NCI-H187 treated with DMSO at 0.1 percent for 48 hours (cell line): ENCODE results near the gene PIRT.
"Not testable (repeated sequence)": the region's sequence is repeated elsewhere in the genome, so short reads cannot be mapped to it uniquely, and the experiment has no call there.

ENCODE experiments used
- DNase-seq: peaks from one replicate; lab custom pipeline; 2025; lab: John Stamatoyannopoulos, UW

PIRT gene

GRCh38 chr17:10837921-10838320, at the start of gene PIRT:
Gene PIRT, minus strand, starts transcription at chr17:10838087. Its CDS starts 12,442 bp downstream, at chr17:10825645.
- no peak for DNase-seq

DNA sequence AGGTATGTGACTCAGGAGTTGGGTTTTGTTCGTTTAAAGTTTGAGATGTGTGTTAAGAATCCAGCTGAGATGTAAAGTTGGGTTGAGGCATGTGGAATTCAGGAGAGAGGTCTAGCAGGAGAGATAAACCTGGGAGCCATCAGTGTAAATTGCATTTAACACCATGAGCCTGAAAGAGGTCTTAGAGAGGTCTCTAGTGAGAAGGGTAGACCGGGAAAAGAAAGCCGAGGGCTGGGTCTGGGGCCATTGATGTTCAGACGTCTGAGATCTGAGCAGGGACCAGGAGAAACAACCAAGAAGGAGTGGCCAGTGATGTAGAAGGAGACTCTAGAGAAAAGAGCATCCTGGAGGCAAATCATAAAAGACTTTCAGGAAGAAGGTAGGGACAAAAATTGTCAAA, 44.1 kb upstream of the PIRT start:
- DNase-seq, result no peak

DNA sequence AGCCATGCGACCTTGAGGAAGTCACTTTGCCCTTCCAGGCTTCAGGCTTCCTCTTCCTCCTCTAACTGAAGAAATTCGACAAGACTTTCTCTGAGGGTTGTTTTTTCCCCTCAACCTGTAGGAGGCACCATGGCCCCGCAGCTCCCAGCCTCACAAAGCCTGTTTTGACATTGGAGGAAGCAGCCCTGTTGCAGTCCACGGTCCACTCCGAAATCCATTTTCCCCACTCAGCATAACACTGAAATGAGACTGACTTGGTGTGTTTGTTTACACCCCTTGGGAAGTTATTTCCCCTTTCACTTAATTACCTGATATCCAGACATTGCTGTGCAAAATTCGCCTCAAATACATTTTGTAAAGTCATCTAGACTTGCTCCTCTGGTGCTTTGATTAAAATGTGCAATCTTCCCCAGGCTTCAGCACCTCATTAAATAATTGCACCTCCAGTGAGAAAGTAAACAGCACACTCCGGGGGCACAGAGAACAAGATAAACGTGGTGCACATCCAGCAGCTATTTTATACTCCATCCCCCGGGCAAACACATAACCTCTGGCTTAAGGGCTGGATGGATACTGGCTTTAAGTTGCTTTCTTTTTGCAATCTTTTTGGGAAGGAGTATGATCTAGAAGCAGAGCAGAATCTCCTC, 41.4 kb upstream of the PIRT start:
- no peak for DNase-seq

DNA sequence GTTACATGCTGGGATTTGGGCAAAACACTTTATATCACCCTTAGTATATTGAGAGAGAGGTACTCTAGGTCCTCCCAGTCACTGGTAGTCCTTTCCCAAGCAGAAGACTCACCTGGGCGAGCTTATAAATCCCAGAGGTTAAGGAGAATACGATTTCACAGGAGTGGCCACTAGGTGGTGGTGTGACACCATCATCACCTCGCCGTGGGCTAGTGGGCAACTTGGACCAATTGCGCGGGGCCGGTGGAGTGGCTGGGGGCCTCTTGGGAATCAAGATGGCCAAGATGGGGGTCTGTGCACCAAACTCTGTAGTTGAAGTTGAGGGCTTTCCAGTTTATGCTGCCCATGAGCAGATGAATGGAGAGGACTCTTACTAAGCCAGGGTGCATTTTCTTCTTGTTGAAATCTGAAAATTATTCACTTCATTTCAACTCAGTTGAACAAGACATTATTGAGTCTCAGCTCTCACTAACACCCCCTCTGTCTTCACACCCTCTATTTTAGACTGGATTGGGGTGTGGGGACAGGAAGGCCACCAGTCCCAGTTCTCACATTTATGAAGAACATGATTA, 38.2 kb upstream of the PIRT start:
- no peak for DNase-seq

- DNase-seq, result no peak
Observed at GRCh38 chr17:10875430-10875851, 37.6 kb upstream of the PIRT start.

- no peak for DNase-seq
Observed at GRCh38 chr17:10871914-10872313, 34.0 kb upstream of the PIRT start.

DNA sequence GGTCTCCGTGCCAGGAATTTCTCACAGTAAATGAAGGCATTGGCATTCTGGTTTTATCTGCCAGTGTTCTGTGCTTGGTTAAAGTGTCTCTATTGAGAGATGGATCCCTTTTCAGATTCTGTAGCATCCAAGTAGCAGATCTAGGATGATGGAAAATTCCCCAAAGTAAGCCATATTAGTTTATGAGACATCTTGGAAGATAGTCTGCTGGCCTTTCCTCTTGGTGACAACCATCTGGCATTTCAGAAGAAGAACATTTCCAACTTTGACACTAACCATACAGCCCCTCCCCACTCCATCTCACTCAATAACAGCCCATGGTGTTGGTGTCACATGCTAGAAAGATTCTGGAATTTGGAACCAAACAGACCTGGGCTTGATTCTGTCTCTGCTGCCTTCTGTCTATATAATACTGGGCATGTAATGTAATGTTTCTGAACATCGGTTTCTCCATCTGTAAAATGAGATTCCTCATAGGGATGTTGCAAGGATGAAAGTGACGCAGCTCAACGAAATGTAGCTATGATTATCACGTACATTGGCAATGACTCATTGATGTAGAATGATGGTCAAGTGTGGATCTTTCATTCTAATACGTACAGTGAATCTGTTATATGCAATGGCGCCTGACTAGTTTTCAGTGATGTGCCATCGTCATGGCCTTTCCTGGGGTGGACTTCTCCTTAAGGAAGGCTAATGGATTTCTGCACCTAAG, 32.6 kb upstream of the PIRT start:
- no peak for DNase-seq

DNA sequence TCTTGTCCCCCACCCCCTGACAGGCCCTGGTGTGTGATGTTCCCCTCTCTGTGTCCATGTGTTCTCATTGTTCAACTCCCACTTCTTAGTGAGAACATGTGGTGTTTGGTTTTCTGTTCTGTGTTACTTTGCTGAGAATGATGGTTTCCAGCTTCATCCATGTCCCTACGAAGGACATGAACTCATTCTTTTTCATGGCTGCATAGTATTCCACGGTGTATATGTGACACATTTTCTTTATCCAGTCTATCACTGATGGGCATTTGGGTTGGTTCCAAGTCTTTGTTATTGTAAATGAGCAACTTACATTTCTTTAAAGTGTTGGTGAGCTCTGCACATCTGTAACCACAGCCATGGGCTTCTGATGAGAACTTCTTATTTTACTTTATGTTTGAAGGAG, 30.9 kb upstream of the PIRT start:
- not testable (repeated sequence) for DNase-seq

GRCh38 chr17:10859051-10859450, 21.2 kb upstream of the PIRT start:
- no peak for DNase-seq

DNA sequence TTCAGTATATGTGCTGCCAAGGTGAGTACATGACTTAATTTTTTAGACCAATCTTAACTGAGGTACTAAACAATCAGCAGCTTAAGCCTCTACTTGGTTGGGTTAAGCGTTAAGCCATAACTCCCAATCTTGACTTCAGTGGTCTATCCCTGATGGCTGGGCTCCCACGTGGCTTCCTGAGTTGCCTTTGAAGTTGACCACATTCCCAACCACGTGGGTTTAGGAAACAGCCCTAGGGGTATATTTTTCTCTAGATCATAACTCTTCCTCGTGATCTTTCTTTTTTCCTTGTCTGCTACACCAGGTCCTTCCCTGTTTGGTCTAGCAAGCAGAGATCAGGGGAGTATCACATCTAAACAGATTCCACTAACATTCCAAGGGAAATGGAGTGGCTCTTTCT, 20.1 kb upstream of the PIRT start:
- DNase-seq, result no peak

- not testable (repeated sequence) for DNase-seq
Observed at GRCh38 chr17:10846636-10847035, 8.7 kb upstream of the PIRT start.

GRCh38 chr17:10845388-10845751, 7.5 kb upstream of the PIRT start:
- no peak for DNase-seq

DNA sequence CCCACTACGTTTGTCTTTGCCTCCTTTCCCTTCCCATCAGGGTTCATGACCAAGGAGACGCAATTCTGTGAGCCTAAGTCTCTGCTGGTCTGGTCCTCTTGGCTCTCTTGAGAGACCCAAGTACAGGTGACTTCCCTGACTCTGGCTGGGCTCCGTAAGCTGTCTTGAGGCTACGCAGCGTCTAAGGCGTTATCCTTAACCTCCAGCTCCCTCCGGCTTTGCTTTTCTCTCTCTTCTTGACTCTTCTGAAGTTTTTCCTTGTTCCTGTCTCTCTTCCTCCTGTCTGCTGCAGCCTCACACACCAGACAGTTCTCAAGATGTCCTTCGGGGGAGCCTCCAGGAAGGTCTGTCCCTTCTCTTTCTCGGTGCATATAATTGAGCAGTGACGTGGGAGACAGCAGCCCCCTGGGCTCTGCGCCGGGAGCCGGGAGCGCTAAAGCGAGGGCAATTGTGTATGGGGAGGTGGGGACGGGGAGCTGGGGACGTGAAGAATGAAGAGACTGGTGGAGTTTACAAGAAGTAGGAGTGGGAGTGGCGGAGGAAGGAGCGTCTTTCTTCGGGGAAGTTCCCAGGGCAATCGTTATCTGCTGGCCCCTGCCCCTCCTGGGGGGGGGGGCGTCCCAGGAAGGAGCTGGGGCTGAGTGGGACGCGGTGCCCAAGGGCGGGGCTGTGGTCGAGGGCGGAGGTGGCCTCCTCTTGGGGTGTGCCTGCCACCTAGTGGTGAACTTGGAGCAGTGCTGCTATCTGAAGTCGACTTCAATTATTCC, 6.9 kb upstream of the PIRT start:
- DNase-seq, result no peak

DNA sequence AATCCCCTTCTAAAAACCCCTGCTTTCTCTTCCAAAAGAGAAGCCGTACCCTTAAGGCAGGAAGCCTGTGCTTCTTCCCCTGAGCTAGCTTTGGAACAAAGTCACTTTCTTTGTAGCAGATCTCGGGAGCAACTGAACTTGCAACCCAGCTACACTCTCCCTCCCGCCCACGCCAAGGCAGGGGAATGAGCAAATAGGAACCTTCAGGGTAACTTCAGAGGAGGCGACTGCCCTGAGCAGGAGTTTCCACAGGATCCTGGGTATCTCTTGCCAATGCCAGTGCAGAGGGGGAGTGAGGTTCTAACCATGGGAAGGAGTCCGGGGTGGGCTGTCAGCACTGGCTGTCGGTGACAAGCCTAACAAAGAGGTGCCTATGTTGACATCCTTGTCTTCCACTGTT, 5.9 kb upstream of the PIRT start:
- no peak for DNase-seq

- no peak for DNase-seq
Observed at GRCh38 chr17:10842658-10843057, 4.8 kb upstream of the PIRT start.

DNA sequence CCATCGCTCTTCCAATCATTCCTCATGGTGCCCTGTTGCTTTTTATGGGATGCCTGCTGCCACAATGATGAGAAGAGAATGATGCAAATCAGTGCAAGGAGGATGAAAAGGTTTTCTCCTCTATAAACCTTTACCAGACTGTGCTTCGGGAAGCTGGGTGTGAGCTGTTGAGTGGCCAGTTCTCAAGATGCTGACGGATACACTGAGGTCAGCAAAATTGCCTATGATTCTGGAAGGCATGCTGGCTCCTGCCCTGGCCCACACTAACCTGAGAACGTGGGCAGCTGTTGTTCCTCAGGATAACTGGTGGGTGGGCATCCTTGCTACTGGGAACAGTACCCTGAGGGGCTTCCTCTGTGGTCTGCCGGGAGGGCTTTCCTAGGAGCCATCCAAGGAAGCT, 795 bp upstream of the PIRT start:
- DNase-seq, result no peak

DNA sequence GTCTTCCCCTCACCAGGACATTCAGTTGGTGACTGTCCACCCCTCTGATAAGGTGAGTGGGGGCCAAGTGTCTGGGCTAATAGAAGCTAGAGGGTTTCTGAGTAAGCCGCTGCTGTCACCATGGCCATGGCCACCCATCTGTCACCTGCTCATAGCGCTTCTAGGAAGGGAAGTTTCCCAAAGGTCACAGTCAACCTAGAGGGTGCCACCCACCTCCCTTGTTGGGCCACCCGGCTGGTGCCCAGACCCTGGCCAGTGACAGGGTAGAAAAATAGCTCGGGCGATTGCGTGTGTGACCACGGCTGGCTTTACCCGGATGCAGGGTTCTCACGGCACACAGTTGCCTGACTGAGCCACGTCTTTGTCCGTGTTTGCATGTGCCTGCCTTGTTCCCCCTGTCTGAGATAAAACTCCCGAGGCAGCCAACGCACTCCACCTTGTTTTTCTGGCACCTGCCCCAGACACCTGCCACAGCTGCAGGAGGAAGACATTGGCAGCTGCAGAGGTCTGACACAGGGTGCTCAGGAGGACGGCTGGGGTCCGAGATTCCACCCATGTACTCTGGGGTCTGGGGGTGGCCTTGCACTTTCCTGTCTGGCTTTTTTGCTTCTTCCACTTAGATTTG, 809 bp downstream of the PIRT start:
- DNase-seq, result no peak

DNA sequence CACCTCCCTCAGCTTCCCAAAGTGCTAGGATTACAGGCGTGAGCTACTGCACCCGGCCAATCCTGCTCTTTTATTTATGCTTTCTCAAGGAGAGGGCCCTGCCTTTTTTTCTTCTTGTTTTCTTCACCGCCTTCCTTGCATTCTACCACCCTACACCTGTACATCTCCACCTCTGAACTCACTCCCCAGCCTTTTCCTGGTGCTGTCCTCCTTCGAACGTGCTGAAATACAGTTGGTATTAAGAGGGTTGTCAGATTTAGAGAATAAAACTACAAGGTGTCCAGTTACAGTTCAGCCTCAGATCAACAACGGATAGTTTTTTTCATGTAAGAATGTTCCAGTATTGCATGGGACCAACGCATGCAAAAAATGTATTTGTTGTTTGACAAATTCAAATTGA, 1.7 kb downstream of the PIRT start:
- DNase-seq, result no peak

GRCh38 chr17:10831696-10832095, 6.2 kb downstream of the PIRT start:
- DNase-seq, result no peak

DNA sequence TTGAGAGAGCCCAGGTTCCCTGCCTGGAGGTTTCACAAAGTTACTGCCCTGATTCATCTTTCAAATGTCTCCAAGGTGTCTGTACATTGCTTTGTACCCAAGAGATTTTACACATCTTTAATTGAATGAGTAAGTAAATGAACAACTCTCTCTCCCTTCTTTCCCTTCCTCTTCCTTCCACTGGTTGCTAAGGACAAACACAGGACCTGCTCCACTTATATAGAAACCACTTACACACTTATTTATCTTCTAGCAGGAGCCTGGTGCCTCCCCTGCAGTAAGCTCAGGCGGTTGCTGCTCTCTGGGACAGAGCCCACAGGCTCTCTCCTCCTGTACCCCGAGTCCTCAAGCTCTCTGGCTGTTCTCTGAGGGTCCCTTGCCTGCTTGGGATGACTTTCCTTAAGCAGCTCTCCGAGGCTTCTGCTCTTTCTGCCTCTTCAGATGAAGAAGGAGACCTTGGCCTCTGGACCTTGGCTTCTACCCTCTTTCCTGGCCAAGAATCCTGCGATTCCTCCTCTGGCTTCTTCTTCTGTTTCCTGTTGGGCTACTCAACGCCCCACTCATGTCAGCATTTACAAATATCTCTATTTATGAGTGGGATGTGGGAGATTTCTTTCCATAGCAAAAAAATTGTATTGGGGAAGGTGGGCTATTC, 9.9 kb downstream of the PIRT start:
- DNase-seq, result no peak

DNA sequence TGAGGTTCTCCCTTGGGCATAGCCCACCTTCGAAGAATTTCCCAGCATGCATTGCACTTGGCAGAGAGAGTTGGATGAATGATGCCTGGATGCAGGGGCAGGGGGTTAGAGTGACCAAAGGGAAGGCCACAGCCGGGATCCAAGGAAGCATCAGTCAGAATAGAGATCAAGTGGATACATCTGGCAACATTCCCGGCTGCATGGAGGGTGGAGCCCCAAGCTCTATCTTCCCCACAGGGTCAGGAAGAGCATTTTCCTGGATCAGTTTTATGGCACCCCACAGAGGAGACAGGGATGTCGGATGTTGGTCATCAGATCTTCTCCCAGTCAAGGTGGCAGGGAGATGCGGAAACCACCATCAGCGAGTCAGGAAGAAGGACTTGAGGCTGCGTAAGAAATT, 13.0 kb downstream of the PIRT start:
- no peak for DNase-seq

DNA sequence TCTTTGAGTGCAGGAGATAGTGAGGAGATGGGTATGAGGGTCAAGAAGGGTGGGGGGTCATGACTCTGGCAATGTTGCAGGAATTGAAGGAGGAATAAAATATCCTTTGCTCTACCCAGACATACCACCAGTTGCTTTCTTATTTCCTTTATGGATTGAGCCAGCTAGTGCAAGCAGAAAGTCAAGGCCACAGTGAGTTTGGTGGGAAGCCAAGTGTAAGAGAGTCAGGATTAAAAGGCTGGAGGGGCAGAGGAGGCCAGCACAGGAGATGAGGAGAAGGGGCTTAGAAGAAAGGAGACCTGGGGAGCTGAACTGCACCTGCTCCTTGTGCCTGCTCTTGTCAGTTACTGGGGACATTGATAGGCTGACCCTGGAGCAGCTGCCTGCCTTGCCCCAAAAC, 16.1 kb downstream of the PIRT start:
- no peak for DNase-seq
